ENCODE measurements around the gene GTPBP4.
"Not testable (repeated sequence)": the region's sequence is repeated elsewhere in the genome, so short reads cannot be mapped to it uniquely, and the experiment has no call there.

The GTPBP4 gene

DNA sequence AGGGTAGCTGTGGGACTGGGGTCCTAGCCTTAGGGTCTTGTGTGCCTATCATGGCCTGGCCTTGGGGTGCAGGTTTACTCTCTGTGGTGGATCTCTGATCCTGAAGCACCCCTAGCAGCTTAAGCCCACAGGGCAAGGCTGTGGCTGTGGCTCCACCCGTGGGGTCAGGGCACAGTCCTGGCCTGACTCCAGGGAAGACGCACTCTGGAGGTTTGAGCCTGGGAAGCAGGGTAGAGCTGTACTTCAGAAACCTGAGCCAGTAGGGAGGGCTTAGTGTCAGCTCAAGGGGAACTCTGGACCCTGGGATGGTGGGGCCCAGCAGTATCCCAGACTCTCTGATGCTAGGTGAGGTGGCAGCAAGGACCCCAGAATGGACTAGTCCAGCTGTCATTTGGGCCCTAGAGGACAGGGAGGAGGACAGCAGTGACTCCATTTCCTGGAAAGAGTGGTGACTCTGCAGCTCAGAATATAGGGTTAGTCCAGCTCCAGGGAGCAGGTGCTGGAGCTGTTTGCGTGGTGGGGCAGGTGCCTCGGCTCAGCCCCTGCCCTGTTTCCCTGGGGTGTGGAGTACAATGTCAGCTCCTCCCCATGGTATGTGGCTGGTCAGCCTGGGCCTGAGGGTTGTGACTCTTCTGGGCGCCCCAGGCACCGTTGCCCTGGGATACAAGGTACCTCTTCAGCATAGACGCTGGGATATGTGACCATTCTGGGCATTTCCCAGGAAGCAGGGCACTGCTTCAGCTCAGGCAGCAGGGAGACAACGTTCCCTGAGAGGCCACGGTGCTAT is 15.8 kb downstream of the GTPBP4 start:
- no peak overlapping the region for H2BK15ac ChIP-seq (replicated peaks; ENCODE audit: low read depth)
- no peak overlapping the region for H3K56ac ChIP-seq (ENCODE audit: low read length)
- peaks cover 25% of the 10 kb centered on the region for H3K36me3 ChIP-seq (ENCODE audit: control insufficient read depth, insufficient read depth, low read length)
- H2BK120ac ChIP-seq (ENCODE audit: low read depth, low read length): no peak overlapping the region
- no peak overlapping the region for H3K23ac ChIP-seq (ENCODE audit: low read length)
- H2BK5ac ChIP-seq (ENCODE audit: low read length): no peak overlapping the region
- no peak for DNase-seq
- H3K4me3 ChIP-seq (ENCODE audit: low read length): no peak overlapping the region
- no peaks in the 10 kb centered on the region for H3K4me1 ChIP-seq (ENCODE audit: control insufficient read depth, low read depth, low read length)
- H3K27me3 ChIP-seq (ENCODE audit: insufficient read depth, low read length, poor library complexity): no peaks in the 10 kb centered on the region
- H4K8ac ChIP-seq (ENCODE audit: low read depth, low read length): no peak overlapping the region
- H3K9ac ChIP-seq (ENCODE audit: low read length): no peak overlapping the region
- no peak overlapping the region for H3K4ac ChIP-seq (ENCODE audit: low read depth, low read length)
- no CpG with 5 or more reads among the region's 9 CpGs for WGBS (ENCODE audit: extremely low coverage, insufficient coverage, low lambda C conversion rate)
- peaks cover 14% of the 10 kb centered on the region for H3K79me1 ChIP-seq (ENCODE audit: low read length)
- H3K18ac ChIP-seq (ENCODE audit: low read length): no peak overlapping the region
- H3K4me2 ChIP-seq (ENCODE audit: low read length): no peak overlapping the region
- no peak overlapping the region for H3K27ac ChIP-seq (ENCODE audit: low read depth, low read length)
- no peak overlapping the region for H2AK5ac ChIP-seq (ENCODE audit: low read length)
- no peak overlapping the region for H4K5ac ChIP-seq (ENCODE audit: low read length)
- peaks cover 12% of the 10 kb centered on the region for H3K79me2 ChIP-seq (ENCODE audit: control insufficient read depth, insufficient read depth, low read length)

DNA sequence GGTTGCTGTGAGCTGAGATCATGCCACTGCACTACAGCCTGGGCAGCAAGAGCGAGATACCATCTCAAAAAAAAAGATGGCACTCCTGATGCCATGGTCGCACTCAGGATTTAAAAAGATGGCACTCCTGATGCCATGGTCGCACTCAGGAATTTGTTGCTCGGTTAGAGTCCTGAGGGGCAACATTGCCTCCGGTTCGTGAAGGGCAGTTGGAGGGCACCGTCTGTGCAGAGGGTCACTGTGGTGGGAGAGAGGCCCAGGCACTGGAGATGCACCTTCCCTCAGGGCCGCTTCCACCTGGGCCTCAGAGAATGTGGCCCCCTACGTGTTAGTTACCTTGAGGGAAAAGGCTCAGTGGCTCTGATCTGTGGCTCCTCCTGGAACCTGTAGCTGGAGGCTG is 18.3 kb downstream of the GTPBP4 start:
- Histone ChIP-seq H3K27me3 (ENCODE audit: insufficient read depth, low read length, poor library complexity) (no peaks in the 10 kb centered on the region), H2BK15ac (replicated peaks; ENCODE audit: low read depth) (no peak overlapping the region), H3K4ac (ENCODE audit: low read depth, low read length) (no peak overlapping the region), H4K8ac (ENCODE audit: low read depth, low read length) (no peak overlapping the region), H3K18ac (ENCODE audit: low read length) (no peak overlapping the region), H3K56ac (ENCODE audit: low read length) (no peak overlapping the region), H3K79me2 (ENCODE audit: control insufficient read depth, insufficient read depth, low read length) (peaks cover 7% of the 10 kb centered on the region), H3K4me2 (ENCODE audit: low read length) (no peak overlapping the region), H2AK5ac (ENCODE audit: low read length) (no peak overlapping the region), H3K79me1 (ENCODE audit: low read length) (peaks cover 16% of the 10 kb centered on the region), H3K9ac (ENCODE audit: low read length) (no peak overlapping the region), H3K23ac (ENCODE audit: low read length) (no peak overlapping the region), H3K27ac (ENCODE audit: low read depth, low read length) (no peak overlapping the region), H2BK120ac (ENCODE audit: low read depth, low read length) (no peak overlapping the region), H2BK5ac (ENCODE audit: low read length) (no peak overlapping the region), H3K4me1 (ENCODE audit: control insufficient read depth, low read depth, low read length) (no peaks in the 10 kb centered on the region), H3K4me3 (ENCODE audit: low read length) (no peak overlapping the region), H3K36me3 (ENCODE audit: control insufficient read depth, insufficient read depth, low read length) (peaks cover 28% of the 10 kb centered on the region), H4K5ac (ENCODE audit: low read length) (no peak overlapping the region)
- no CpG with 5 or more reads among the region's 9 CpGs for WGBS (ENCODE audit: extremely low coverage, insufficient coverage, low lambda C conversion rate)
- no peak for DNase-seq

DNA sequence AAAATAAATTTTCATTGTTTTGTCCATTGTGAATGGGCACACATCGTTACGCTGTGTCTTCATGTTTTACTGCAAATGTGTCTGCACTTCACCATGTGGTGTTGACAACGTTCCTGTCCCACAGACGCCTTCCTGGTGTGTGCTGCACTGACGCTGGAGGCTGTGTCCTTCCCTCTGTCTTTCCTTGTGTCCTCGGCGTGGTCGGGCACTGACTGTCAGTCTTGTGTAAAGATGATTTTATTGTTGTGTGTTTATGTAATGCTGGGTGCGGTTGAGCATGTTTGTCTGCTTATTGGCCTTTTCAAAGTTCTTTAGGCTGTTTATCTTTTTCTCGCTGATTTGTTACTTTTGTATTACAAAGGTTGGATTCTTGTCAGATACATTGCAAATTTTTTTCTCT is 19.3 kb downstream of the GTPBP4 start:
- H3K36me3 ChIP-seq (ENCODE audit: control insufficient read depth, insufficient read depth, low read length): peaks cover 28% of the 10 kb centered on the region
- H3K27ac ChIP-seq (ENCODE audit: low read depth, low read length): no peak overlapping the region
- H2AK5ac ChIP-seq (ENCODE audit: low read length): no peak overlapping the region
- no peaks in the 10 kb centered on the region for H3K4me1 ChIP-seq (ENCODE audit: control insufficient read depth, low read depth, low read length)
- H3K18ac ChIP-seq (ENCODE audit: low read length): no peak overlapping the region
- no peak overlapping the region for H4K5ac ChIP-seq (ENCODE audit: low read length)
- peaks cover 16% of the 10 kb centered on the region for H3K79me1 ChIP-seq (ENCODE audit: low read length)
- H3K4me3 ChIP-seq (ENCODE audit: low read length): no peak overlapping the region
- peaks cover 7% of the 10 kb centered on the region for H3K79me2 ChIP-seq (ENCODE audit: control insufficient read depth, insufficient read depth, low read length)
- H3K4me2 ChIP-seq (ENCODE audit: low read length): no peak overlapping the region
- H3K56ac ChIP-seq (ENCODE audit: low read length): no peak overlapping the region
- no peak overlapping the region for H3K23ac ChIP-seq (ENCODE audit: low read length)
- no peaks in the 10 kb centered on the region for H3K27me3 ChIP-seq (ENCODE audit: insufficient read depth, low read length, poor library complexity)
- DNase-seq: no peak
- H3K9ac ChIP-seq (ENCODE audit: low read length): no peak overlapping the region
- H3K4ac ChIP-seq (ENCODE audit: low read depth, low read length): no peak overlapping the region
- no CpG with 5 or more reads among the region's 10 CpGs for WGBS (ENCODE audit: extremely low coverage, insufficient coverage, low lambda C conversion rate)
- no peak overlapping the region for H4K8ac ChIP-seq (ENCODE audit: low read depth, low read length)
- no peak overlapping the region for H2BK120ac ChIP-seq (ENCODE audit: low read depth, low read length)
- no peak overlapping the region for H2BK15ac ChIP-seq (replicated peaks; ENCODE audit: low read depth)
- H2BK5ac ChIP-seq (ENCODE audit: low read length): no peak overlapping the region

DNA sequence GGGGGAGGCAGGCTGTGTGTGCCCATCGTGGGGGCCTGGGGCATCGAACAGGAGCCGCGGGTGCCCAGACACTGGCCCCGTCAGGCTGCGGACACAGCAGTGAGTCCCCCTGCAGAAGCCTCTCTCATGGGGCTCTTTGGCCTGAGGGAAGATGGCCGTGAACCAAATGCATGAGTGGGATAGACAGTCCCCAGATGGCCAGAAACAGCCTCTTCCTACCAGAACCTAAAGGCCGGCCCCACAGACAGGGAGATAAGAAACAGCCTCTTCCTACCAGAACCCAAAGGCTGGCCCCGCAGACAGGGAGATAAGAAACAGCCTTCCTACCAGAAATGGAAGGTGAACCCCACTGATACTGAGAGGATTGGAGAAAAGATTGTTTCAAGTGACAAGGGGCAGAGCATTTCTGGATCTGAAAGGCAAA is 20.8 kb downstream of the GTPBP4 start:
- Histone ChIP-seq H3K4me1 (ENCODE audit: control insufficient read depth, low read depth, low read length) (no peaks in the 10 kb centered on the region), H3K36me3 (ENCODE audit: control insufficient read depth, insufficient read depth, low read length) (peaks cover 29% of the 10 kb centered on the region), H3K23ac (ENCODE audit: low read length) (no peak overlapping the region), H3K27me3 (ENCODE audit: insufficient read depth, low read length, poor library complexity) (no peaks in the 10 kb centered on the region), H3K18ac (ENCODE audit: low read length) (no peak overlapping the region), H4K8ac (ENCODE audit: low read depth, low read length) (no peak overlapping the region), H3K4me2 (ENCODE audit: low read length) (no peak overlapping the region), H4K5ac (ENCODE audit: low read length) (no peak overlapping the region), H3K27ac (ENCODE audit: low read depth, low read length) (no peak overlapping the region), H3K4me3 (ENCODE audit: low read length) (no peak overlapping the region), H2BK120ac (ENCODE audit: low read depth, low read length) (no peak overlapping the region), H3K79me2 (ENCODE audit: control insufficient read depth, insufficient read depth, low read length) (no peaks in the 10 kb centered on the region), H2AK5ac (ENCODE audit: low read length) (no peak overlapping the region), H3K79me1 (ENCODE audit: low read length) (peaks cover 12% of the 10 kb centered on the region), H3K4ac (ENCODE audit: low read depth, low read length) (no peak overlapping the region), H2BK5ac (ENCODE audit: low read length) (no peak overlapping the region), H2BK15ac (replicated peaks; ENCODE audit: low read depth) (no peak overlapping the region), H3K9ac (ENCODE audit: low read length) (no peak overlapping the region), H3K56ac (ENCODE audit: low read length) (no peak overlapping the region)
- DNase-seq: peak; percentile 14
- no CpG with 5 or more reads among the region's 9 CpGs for WGBS (ENCODE audit: extremely low coverage, insufficient coverage, low lambda C conversion rate)

DNA sequence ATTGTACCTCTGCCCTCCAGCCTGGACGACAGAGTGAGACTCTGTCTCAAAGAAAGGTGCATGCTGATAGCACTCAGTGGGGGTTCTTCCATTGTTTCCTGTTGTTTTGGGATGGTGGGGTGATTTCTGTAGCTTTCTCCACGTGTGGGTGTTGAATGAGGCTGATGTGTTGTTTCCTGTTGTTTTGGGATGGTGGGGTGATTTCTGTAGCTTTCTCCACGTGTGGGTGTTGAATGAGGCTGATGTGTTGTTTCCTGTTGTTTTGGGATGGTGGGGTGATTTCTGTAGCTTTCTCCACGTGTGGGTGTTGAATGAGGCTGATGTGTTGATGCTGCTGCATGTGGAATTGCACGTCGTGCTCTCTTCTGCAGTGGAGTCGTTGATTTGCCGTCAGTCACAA is 21.7 kb downstream of the GTPBP4 start:
- H3K79me1 ChIP-seq (ENCODE audit: low read length); H3K23ac ChIP-seq (ENCODE audit: low read length); H3K79me2 ChIP-seq (ENCODE audit: control insufficient read depth, insufficient read depth, low read length); H3K18ac ChIP-seq (ENCODE audit: low read length); H2BK15ac ChIP-seq (replicated peaks; ENCODE audit: low read depth); H3K56ac ChIP-seq (ENCODE audit: low read length); H3K27ac ChIP-seq (ENCODE audit: low read depth, low read length); H3K27me3 ChIP-seq (ENCODE audit: insufficient read depth, low read length, poor library complexity); H3K4ac ChIP-seq (ENCODE audit: low read depth, low read length); H4K8ac ChIP-seq (ENCODE audit: low read depth, low read length); H2BK120ac ChIP-seq (ENCODE audit: low read depth, low read length); H3K9ac ChIP-seq (ENCODE audit: low read length); H3K4me1 ChIP-seq (ENCODE audit: control insufficient read depth, low read depth, low read length); H3K4me3 ChIP-seq (ENCODE audit: low read length); H2BK5ac ChIP-seq (ENCODE audit: low read length); H3K4me2 ChIP-seq (ENCODE audit: low read length); H4K5ac ChIP-seq (ENCODE audit: low read length); DNase-seq; H2AK5ac ChIP-seq (ENCODE audit: low read length): not testable (repeated sequence)
- H3K36me3 ChIP-seq (ENCODE audit: control insufficient read depth, insufficient read depth, low read length): peaks cover 30% of the 10 kb centered on the region
- WGBS (ENCODE audit: extremely low coverage, insufficient coverage, low lambda C conversion rate): no CpG with 5 or more reads among the region's 8 CpGs

DNA sequence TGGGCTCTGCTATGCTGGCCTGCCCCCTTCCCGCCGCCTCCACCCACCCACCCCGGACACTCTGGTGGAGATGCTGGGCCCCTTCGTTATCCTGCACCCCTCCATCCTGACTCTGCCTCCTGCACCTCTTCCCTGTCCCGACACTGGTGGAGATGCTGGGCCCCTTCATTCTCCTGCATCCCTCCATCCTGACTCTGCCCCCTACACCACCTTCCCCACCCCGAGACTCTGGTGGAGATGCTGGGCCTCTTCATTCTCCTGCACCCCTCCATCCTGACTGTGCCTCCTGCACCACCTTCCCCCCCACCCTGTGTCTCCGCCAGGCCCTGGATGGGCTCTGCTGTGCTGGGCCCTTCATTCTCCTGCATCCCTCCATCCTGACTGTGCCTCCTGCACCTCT is 22.5 kb downstream of the GTPBP4 start:
- H4K8ac ChIP-seq (ENCODE audit: low read depth, low read length): no peak overlapping the region
- H3K36me3 ChIP-seq (ENCODE audit: control insufficient read depth, insufficient read depth, low read length): peaks cover 31% of the 10 kb centered on the region

More for the DNA sequence above, 22.5 kb downstream of the GTPBP4 start:
- no peak overlapping the region for H3K9ac ChIP-seq (ENCODE audit: low read length)
- H3K27ac ChIP-seq (ENCODE audit: low read depth, low read length): no peak overlapping the region
- peaks cover 6% of the 10 kb centered on the region for H3K79me1 ChIP-seq (ENCODE audit: low read length)
- no peak overlapping the region for H3K18ac ChIP-seq (ENCODE audit: low read length)
- H3K27me3 ChIP-seq (ENCODE audit: insufficient read depth, low read length, poor library complexity): no peaks in the 10 kb centered on the region
- H2AK5ac ChIP-seq (ENCODE audit: low read length): no peak overlapping the region
- no peak for DNase-seq
- H2BK15ac ChIP-seq (replicated peaks; ENCODE audit: low read depth): no peak overlapping the region
- no peak overlapping the region for H2BK5ac ChIP-seq (ENCODE audit: low read length)
- no peak overlapping the region for H3K4ac ChIP-seq (ENCODE audit: low read depth, low read length)
- no peak overlapping the region for H3K56ac ChIP-seq (ENCODE audit: low read length)
- H2BK120ac ChIP-seq (ENCODE audit: low read depth, low read length): no peak overlapping the region
- no CpG with 5 or more reads among the region's 7 CpGs for whole genome bisulfite sequencing (ENCODE audit: extremely low coverage, insufficient coverage, low lambda C conversion rate)
- H3K79me2 ChIP-seq (ENCODE audit: control insufficient read depth, insufficient read depth, low read length): no peaks in the 10 kb centered on the region
- H3K4me1 ChIP-seq (ENCODE audit: control insufficient read depth, low read depth, low read length): no peaks in the 10 kb centered on the region
- H3K4me3 ChIP-seq (ENCODE audit: low read length): no peak overlapping the region
- no peak overlapping the region for H4K5ac ChIP-seq (ENCODE audit: low read length)
- no peak overlapping the region for H3K4me2 ChIP-seq (ENCODE audit: low read length)
- H3K23ac ChIP-seq (ENCODE audit: low read length): no peak overlapping the region

All from mesendoderm (in vitro differentiated cells).